ENCODE data around the gene MYMK. TPM values are rescaled to one million over a fixed set of nuclear protein-coding genes. Genes with fewer than 3 reads are reported as not detected.

MYMK gene
- total RNA-seq, 1 donor from 2014 or later: not detected

DNA sequence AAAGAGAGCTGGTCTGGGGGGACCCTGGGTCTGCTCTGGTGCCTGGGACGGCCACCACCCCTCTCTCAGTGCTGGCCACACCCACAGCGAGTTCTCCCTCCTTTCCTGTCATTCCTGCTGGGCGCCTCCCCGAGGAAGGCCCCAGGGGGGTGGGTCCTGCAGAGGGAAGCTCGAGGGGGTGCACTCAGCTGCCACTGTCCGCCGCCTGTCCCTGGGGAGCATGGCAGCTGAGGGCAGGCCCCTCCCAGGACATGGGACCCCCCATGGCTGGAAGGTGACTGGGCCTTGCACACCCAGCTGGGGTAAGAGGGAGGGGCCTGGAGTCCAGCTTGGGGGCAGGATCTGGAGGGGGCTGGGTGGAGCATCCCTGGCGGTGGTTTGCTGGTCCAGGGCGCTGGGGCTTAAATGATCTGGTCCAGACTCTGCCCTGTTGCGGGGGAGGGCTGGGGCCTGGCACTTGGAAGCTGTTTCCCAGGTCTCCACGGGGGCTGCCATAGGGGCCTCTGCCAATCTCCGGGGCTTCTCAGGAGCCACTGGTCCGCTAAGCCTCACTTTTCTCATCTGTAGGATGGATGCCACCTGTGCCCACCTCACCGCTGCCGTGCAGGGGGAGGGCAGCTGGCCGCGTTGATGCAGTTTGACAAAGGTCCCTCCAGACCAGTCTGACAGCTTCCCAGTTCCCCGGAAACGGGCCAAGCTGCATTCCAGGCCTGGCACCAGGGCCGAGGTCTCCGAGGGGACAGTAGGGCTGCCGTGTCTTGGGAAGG, 39.9 kb downstream of the MYMK start:
- H3K27ac Mint-ChIP-seq: no peak overlapping the region
- peaks cover 28% of the 10 kb centered on the region for H3K4me1 Mint-ChIP-seq
- DNase-seq (ENCODE audit: low spot score in 2 of 2, unreplicated experiment in 2 of 2): no peak
- H3K36me3 Mint-ChIP-seq: no peaks in the 10 kb centered on the region
- H3K27me3 Mint-ChIP-seq (ENCODE audit: low read depth): peaks cover 5% of the 10 kb centered on the region
- H3K4me3 Mint-ChIP-seq: no peak overlapping the region
- TF ChIP-seq, protein P1, sequence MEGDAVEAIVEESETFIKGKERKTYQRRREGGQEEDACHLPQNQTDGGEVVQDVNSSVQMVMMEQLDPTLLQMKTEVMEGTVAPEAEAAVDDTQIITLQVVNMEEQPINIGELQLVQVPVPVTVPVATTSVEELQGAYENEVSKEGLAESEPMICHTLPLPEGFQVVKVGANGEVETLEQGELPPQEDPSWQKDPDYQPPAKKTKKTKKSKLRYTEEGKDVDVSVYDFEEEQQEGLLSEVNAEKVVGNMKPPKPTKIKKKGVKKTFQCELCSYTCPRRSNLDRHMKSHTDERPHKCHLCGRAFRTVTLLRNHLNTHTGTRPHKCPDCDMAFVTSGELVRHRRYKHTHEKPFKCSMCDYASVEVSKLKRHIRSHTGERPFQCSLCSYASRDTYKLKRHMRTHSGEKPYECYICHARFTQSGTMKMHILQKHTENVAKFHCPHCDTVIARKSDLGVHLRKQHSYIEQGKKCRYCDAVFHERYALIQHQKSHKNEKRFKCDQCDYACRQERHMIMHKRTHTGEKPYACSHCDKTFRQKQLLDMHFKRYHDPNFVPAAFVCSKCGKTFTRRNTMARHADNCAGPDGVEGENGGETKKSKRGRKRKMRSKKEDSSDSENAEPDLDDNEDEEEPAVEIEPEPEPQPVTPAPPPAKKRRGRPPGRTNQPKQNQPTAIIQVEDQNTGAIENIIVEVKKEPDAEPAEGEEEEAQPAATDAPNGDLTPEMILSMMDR (IDR thresholded peaks at IDR 0.05; ENCODE audit: unreplicated experiment): no peak
- no peaks in the 10 kb centered on the region for H3K9me3 Mint-ChIP-seq

DNA sequence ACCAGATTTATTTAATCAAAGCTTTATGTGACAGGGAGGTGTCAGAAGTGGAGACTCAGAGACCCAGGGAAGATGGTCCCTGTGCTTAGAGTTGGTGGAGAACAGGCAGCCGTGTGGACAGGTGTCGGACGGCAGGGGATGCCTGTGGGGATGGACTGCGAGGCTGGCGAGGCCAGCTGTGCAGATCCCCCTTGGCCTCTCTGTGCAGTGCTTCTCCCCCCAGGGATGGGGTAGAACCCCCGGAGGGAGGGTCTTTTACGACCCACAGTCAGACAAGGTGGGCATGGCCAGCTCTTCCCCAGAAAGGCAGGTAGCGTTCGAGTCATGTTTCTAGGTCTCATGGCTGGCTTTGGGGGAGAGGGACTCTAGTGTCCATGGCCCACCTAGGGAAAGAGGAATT, 41.1 kb downstream of the MYMK start:
- peaks cover 10% of the 10 kb centered on the region for H3K27me3 Mint-ChIP-seq (ENCODE audit: low read depth)
- TF ChIP-seq, protein P1 (IDR thresholded peaks at IDR 0.05; ENCODE audit: unreplicated experiment): no peak
- no peak for DNase-seq (ENCODE audit: low spot score in 2 of 2, unreplicated experiment in 2 of 2)
- H3K4me1 Mint-ChIP-seq: peaks cover 26% of the 10 kb centered on the region
- H3K9me3 Mint-ChIP-seq: no peaks in the 10 kb centered on the region
- H3K4me3 Mint-ChIP-seq: no peak overlapping the region
- no peaks in the 10 kb centered on the region for H3K36me3 Mint-ChIP-seq
- no peak overlapping the region for H3K27ac Mint-ChIP-seq

DNA sequence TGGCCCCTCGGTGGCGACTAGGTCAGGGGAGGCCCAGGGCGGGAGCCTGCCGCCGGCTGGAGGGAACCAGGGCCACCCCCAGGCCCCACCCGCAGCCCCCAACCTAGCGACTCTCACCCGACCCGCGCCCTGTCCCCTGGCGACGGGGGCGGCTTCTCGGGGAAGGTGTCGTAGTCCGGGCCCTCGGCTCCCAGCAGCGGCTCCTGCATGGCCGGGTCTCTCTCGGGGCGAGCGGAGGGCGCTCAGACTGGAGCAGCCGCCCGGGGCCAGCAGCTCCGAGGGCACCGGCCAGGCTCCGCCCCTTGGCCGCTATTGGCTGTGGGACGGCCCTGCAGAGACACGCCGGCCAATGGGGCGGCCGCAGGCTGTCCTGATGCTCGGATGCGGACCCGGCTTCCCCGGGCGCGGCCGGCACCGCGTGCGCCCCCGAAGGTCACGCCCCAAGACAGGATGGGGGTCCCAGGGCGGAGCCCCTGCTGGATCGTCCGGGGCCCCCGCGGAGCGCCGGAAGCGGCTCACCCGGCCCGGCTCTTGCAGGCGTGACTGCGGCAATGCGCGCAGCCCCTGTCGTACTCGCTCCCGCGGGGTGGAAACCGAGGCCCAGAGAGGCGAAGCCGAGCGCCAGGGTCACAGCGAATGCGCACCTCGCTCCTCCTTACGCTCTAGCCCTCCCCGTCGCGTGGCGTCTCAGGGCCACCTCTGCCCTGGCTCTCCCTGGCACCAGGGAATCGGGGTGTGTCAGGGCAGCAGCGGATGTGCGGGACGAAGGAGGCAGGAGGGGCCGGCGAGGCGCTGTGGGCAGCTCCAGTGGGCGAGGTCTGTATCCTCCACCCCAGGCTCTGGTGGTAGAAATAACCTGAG, 45.7 kb downstream of the MYMK start, which contains the start of gene SLC2A6:
Gene SLC2A6, minus strand, starts transcription at position 249 of the 861 bp plus-strand sequence. Its CDS starts 40 bp downstream, at position 209.
- no peaks in the 10 kb centered on the region for H3K36me3 Mint-ChIP-seq
- H3K27ac Mint-ChIP-seq: no peak within 1 kb of the TSS
- H3K9me3 Mint-ChIP-seq: no peaks in the 10 kb centered on the region
- TF ChIP-seq, protein P1 (IDR thresholded peaks at IDR 0.05; ENCODE audit: unreplicated experiment): no peak
- H3K27me3 Mint-ChIP-seq (ENCODE audit: low read depth): peaks cover 10% of the 10 kb centered on the region
- DNase-seq (ENCODE audit: low spot score in 2 of 2, unreplicated experiment in 2 of 2): peak; percentile 79 to 83
- peak within 1 kb of the TSS; percentile 54 for H3K4me3 Mint-ChIP-seq
- peaks cover 7% of the 10 kb centered on the region for H3K4me1 Mint-ChIP-seq

DNA sequence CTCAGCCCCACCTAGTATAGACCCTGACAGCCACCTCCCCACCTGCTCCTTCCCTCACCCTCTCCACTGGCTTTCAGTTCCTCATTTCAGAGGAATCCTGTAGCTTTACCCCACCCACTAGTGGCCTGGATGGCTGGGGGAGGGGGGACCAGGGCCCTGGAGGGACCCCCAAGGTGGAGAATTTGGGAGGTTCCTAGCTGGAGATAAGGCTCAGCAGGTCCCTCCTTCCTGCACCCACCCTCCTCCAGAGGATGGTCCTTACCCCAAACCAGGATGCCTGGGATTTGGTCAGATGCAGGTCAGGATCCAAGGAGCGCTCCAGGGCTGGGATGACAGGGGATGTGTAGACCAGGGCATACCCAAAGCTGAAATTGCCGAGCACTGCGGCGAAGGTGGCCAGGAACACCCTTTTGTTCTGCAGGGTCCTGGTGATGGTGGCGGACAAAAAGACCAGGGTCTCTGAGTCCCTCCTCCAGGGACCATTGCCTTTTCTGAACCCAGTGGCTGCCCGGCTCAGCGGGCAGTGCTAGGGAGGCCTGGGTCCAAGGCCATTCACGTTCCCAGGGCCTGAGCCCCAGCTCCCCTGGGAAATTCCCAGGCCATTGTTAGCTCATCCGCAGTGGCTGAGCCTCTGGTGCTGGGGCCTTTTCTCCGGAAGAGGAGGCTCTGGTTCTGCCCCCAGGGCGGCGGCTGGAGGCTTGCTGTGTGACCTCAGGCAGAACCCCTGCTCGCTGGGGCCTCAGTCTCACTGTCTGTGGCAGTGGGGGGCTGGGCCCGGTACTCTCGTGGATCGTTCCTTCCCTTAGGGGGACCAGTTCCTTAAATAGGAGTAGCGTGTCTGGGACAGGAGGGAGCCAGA, 46.5 kb downstream of the MYMK start:
- H3K9me3 Mint-ChIP-seq: no peaks in the 10 kb centered on the region
- no peak overlapping the region for H3K27ac Mint-ChIP-seq
- no peak for DNase-seq (ENCODE audit: low spot score in 2 of 2, unreplicated experiment in 2 of 2)
- peaks cover 5% of the 10 kb centered on the region for H3K4me1 Mint-ChIP-seq
- no peaks in the 10 kb centered on the region for H3K36me3 Mint-ChIP-seq
- H3K4me3 Mint-ChIP-seq: peak overlapping the region; percentile 53
- H3K27me3 Mint-ChIP-seq (ENCODE audit: low read depth): peaks cover 10% of the 10 kb centered on the region
- TF ChIP-seq, protein P1 (IDR thresholded peaks at IDR 0.05; ENCODE audit: unreplicated experiment): no peak

DNA sequence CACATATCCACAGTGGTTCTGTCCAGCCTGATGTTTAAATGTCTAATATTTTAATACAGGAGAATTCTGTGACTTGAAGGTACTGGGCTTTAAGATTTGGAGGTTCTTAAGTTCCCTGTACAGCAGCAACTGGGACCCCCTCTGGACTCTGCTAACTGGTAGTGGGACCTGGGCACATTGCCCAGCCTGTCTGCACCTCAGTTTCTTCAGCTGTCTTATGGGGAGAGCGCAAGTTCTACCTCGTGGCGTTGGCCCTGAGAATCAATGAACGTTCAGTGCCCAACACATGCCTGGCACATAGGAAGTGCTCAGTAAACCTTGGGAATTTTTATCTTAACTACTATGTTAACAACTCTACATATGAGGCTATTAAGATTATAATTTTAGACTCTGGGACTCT, 47.3 kb downstream of the MYMK start:
- peaks cover 5% of the 10 kb centered on the region for H3K4me1 Mint-ChIP-seq

More for the DNA sequence above, 47.3 kb downstream of the MYMK start:
- peaks cover 10% of the 10 kb centered on the region for H3K27me3 Mint-ChIP-seq (ENCODE audit: low read depth)
- TF ChIP-seq, protein P1 (IDR thresholded peaks at IDR 0.05; ENCODE audit: unreplicated experiment): no peak
- no peak overlapping the region for H3K27ac Mint-ChIP-seq
- no peaks in the 10 kb centered on the region for H3K9me3 Mint-ChIP-seq
- no peak for DNase-seq (ENCODE audit: low spot score in 2 of 2, unreplicated experiment in 2 of 2)
- H3K4me3 Mint-ChIP-seq: peak overlapping the region; percentile 33
- H3K36me3 Mint-ChIP-seq: no peaks in the 10 kb centered on the region
